GM12875 (cell line): ENCODE measurements around the gene RFX8.

ENCODE experiments used
- H3K4me3 ChIP-seq: one replicate; pipeline ENCODE4 v1.5.1; 2011; ENCODE audit warnings: low read depth, low read length, control low read depth
- TF ChIP-seq, protein P1 (sequence below): IDR thresholded peaks from 2 replicates; pipeline ENCODE4 v1.5.1; 2011; ENCODE audit warnings: low read depth, mild to moderate bottlenecking, control low read depth, inconsistent platforms, low read length, moderate library complexity, borderline replicate concordance; ENCODE audit not compliant: insufficient read depth

RFX8 gene

DNA sequence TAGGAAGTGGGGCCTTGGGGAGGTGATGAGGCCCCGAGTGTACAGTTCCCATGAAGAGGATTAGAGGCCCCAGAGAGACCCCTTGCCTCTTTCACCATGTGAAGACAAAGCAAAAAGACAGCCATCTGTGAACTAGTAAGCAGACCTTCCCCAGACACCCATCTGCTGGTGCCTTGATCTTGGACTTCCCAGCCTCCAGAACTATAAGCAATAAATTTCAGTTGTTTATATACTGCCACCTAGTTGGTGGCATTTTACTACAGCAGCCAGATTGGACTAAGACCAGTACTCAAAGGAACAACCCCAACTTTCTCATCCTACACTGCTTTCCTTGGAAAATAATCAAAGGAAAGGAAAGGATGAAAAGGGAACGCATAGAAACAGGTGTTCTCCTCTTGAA lies 59.7 kb downstream of the RFX8 start:
- H3K4me3 ChIP-seq = no peak overlapping the region
- TF ChIP-seq, protein P1, sequence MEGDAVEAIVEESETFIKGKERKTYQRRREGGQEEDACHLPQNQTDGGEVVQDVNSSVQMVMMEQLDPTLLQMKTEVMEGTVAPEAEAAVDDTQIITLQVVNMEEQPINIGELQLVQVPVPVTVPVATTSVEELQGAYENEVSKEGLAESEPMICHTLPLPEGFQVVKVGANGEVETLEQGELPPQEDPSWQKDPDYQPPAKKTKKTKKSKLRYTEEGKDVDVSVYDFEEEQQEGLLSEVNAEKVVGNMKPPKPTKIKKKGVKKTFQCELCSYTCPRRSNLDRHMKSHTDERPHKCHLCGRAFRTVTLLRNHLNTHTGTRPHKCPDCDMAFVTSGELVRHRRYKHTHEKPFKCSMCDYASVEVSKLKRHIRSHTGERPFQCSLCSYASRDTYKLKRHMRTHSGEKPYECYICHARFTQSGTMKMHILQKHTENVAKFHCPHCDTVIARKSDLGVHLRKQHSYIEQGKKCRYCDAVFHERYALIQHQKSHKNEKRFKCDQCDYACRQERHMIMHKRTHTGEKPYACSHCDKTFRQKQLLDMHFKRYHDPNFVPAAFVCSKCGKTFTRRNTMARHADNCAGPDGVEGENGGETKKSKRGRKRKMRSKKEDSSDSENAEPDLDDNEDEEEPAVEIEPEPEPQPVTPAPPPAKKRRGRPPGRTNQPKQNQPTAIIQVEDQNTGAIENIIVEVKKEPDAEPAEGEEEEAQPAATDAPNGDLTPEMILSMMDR = no peak

DNA sequence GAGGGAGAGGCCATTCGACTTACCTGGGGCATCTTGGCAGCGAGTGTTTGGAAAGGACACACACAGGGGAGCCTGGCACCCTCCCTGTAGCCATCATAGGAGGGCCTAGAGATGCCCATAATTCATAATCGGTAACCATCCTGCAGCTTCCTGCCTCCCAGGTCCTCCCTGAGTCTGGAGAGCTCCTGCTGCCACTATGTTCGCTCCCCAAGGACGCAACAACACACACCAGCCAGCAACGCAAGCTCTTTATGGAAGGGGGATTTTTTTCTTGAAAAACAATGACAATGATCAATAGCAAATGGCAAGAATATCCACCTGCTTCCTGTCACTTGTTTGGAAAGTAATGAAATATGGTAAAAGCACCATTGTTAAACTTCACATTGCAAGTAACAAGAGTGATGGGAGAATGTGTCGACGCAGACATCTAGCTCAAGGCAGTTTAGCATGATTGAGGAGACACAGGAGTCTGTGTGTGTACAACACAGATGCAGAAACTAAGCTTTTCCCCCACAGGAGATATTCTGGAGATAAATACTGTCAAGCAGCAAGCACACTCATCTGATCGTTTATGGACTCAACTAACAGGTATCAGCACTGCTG lies 62.7 kb downstream of the RFX8 start:
- no peak overlapping the region for H3K4me3 ChIP-seq
- TF ChIP-seq, protein P1 = no peak

DNA sequence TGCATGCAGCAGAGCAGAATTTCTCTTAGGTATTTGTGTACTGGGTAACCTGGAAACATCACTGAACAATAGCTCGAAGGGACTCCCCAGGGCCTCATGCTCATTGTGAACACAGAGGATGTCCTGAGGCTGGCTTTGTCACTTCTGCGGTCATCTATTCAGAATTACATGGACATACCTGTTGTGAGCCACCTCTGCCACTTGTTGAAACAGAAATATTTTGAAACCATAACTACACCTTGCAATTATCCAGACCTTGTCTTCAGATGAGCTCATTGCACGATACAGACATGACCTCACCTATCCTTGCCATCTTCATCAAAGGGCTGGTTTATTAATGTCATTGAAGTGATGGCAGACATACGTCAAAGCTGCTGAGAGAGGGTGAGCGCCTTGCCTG lies 64.2 kb downstream of the RFX8 start:
- H3K4me3 ChIP-seq = no peak overlapping the region
- TF ChIP-seq, protein P1 = no peak

DNA sequence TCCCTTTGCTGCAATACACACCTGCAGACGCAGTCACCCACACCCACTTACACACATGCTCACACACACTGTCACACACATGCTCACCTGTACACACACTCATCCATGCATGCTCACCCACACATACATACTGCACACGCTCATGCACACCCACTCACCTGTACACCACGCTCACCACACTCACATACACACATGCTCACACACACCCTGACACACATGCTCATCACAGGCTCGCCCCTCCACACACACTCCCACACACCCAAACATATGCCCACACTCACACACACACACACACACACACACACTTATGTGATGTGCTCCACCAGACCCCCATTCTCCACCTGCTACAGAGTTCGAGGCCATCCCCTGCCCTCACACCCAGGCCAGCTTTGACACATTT lies 64.8 kb downstream of the RFX8 start:
- TF ChIP-seq, protein P1 = no peak
- H3K4me3 ChIP-seq = no peak overlapping the region

DNA sequence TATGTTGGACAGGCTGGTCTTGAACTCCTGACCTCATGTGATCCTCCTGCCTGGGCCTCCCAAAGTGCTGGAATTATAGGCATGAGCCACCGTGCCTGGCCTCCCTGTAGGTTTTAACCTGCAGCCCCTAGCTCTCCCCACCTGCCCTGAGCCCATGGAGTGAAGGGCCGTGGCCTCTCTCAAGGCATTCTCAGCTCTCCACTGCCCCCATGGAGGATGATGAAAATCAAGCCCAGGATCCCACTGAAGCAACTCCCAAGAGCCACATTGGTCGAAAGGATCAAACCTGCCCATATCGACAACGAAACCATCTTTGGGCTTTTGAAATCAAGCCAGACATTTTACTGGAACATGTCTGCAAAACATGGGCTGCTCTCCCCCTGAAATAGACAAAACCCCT lies 65.2 kb downstream of the RFX8 start:
- TF ChIP-seq, protein P1 = no peak

DNA sequence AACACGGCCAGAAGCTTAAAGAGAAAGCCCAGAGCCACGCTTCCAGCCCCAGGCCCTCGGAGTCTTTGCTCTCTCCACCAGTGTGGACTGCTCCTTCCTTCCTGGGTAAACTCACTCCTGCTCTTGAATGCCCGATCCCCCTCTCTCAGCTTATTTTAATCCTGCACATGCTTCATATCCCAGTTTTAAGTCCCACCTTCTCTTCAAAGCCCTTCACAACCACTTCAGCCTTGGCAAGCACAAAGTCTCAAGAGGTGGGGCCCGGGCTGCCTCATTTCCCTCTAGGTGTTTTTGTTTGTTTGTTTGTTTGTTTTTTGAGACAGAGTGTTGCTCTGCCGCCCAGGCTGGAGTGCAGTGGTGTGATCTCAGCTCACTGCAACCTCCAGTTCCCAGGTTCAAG lies 66.0 kb downstream of the RFX8 start:
- H3K4me3 ChIP-seq = no peak overlapping the region
- TF ChIP-seq, protein P1 = no peak

More for the DNA sequence above, 65.2 kb downstream of the RFX8 start:
- H3K4me3 ChIP-seq = no peak overlapping the region

DNA sequence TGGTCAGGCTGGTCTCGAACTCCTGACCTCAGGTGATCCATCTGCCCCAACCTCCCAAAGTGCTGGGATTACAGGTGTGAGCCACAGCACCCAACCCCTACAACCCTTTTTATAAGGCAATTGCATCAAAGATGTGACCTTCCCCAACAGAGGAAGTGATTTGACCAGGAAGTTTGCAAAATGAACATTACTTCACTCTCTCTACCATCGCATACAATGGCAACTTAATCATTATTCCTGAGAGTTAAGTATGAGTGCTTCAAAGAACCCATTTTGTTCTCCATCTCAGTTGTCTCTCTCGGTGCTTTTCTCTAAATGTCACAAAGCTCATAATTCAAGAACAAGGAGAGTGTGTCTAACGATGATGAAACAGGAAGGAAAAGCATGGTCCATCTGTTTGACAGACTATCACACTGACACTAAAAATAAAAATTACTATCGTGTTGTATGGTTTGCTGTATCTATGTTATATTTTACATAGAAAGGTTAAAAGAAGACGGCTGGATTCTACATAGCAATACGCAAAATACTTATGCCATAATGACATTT lies 69.5 kb downstream of the RFX8 start:
- TF ChIP-seq, protein P1 = no peak

More for the DNA sequence above, 69.5 kb downstream of the RFX8 start:
- H3K4me3 ChIP-seq = no peak overlapping the region
